Measurements from ENCODE around the gene SEMA3F.

DNA sequence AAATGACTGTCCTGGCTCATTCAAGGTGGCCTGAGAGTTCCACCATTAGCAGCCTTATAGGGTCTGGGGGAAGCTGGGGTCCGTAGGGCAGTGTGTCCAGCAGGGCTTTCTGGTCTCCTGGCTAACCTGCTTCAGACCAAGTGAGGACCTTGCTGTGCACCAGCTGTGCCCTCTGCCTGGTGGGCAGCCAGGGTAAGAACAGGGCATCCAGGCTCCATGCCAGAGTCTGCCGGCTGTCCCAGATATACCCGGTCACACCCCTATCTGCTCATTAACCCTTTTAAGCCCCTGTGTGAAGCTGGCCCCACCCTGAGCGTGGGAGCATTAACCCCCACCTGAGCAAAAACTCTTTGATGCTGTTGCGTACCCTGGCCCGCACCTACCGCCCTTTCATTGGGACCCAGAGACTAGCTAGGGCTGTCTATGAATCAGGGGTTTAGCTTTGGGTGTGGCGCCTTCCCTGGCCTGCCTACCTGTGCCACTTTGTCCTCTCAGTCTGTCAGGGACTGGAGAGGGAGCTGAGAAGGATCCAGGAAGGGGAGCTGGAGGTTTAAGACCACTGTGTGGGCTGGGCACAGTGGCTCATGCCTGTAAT is 17.6 kb downstream of the SEMA3F start:
- TF ChIP-seq CTCF (IDR thresholded peaks at IDR 0.05) (no peak), POLR2A (IDR thresholded peaks at IDR 0.05) (no peak), POLR2AphosphoS5 (IDR thresholded peaks at IDR 0.05; ENCODE audit: insufficient read depth in 1 of 2, low read depth in 1 of 2) (no peak)
